H1 (cell line): Measurements from ENCODE around the gene YY1AP1. TPM values are rescaled to one million over a fixed set of nuclear protein-coding genes. Genes with fewer than 3 reads are reported as not detected.

ENCODE experiments used
- CTCF ChIA-PET: fragments of 300-600 bp; sonication (Branson Sonifier 250); formaldehyde crosslinking; loops from one replicate; lab custom pipeline; 2021; ENCODE audit not compliant: partially characterized antibody; lab: Charles Lee
- POLR2A ChIA-PET: fragments of 300-600 bp; sonication (Branson Sonifier 250); formaldehyde crosslinking; loops from one replicate; lab custom pipeline; 2021; ENCODE audit warnings: inconsistent platforms; ENCODE audit not compliant: partially characterized antibody; lab: Charles Lee
- DNase-seq, 2 experiments: peaks; one replicate each; pipeline versions ENCODE4 v3.0.0 to v3.0.0-alpha.2; 2010 to 2022; ENCODE audit warnings: low spot score in 2 of 2, low read depth in 1 of 2, mixed read lengths in 1 of 2
- FAIRE-seq: peaks from 2 replicates; lab custom pipeline; 2011; peaks lifted over from hg19 to GRCh38; lab: Jason Lieb, UNC
- H2AFZ ChIP-seq: 2 replicates; pipeline ENCODE4 v1.8.1; 2012; ENCODE audit warnings: low read length, inconsistent platforms
- H2AK5ac ChIP-seq: 2 replicates; pipeline ENCODE4 v1.6.1; 2013; ENCODE audit warnings: low read depth, low read length
- H2BK120ac ChIP-seq: replicated peaks from 2 replicates; pipeline ENCODE3; 2013; ENCODE audit warnings: low read depth, low read length, inconsistent platforms
- H2BK12ac ChIP-seq: 2 replicates; pipeline ENCODE4 v1.6.1; 2013; ENCODE audit warnings: low read depth, low read length
- H2BK15ac ChIP-seq: 2 replicates; pipeline ENCODE4 v1.6.1; 2013; ENCODE audit warnings: low read length
- H2BK20ac ChIP-seq: 2 replicates; pipeline ENCODE4 v1.6.1; 2013; ENCODE audit warnings: low read length
- H2BK5ac ChIP-seq: 2 replicates; pipeline ENCODE4 v1.6.1; 2013; ENCODE audit warnings: low read depth, low read length
- H3K14ac ChIP-seq: 2 replicates; pipeline ENCODE4 v1.6.1; 2013; ENCODE audit warnings: inconsistent platforms; ENCODE audit not compliant: insufficient read length
- H3K18ac ChIP-seq: 2 replicates; pipeline ENCODE4 v1.6.1; 2013; ENCODE audit warnings: low read length; ENCODE audit errors: extremely low read depth
- H3K23ac ChIP-seq: 2 replicates; pipeline ENCODE4 v1.6.1; 2013; ENCODE audit warnings: inconsistent platforms; ENCODE audit not compliant: insufficient read length
- H3K23me2 ChIP-seq: 2 replicates; pipeline ENCODE4 v1.6.1; 2013; ENCODE audit warnings: low read depth, low read length
- H3K27ac ChIP-seq: 2 replicates; pipeline ENCODE4 v1.6.1; 2011; ENCODE audit warnings: low read depth, low read length, inconsistent platforms
- H3K27me3 ChIP-seq, 4 experiments: replicated peaks in 1 of 4; 1 replicate in 1 of 4; 2 replicates in 3 of 4; pipeline versions ENCODE4 v1.6.1 to v1.8.1; 2011 to 2013; ENCODE audit warnings: low read length in 3 of 4, mild to moderate bottlenecking in 3 of 4, inconsistent platforms in 2 of 4, mixed read lengths in 2 of 4, moderate library complexity in 1 of 4; ENCODE audit not compliant: control insufficient read depth in 3 of 4, insufficient read depth in 3 of 4; ENCODE audit errors: extremely low read depth in 1 of 4
- H3K36me3 ChIP-seq, 4 experiments: 2 replicates each; pipeline versions ENCODE4 v1.6.1 to v1.8.1; 2011 to 2013; ENCODE audit warnings: mild to moderate bottlenecking in 4 of 4, low read length in 3 of 4, moderate library complexity in 2 of 4, control low read depth in 1 of 4, inconsistent platforms in 1 of 4; ENCODE audit not compliant: insufficient read depth in 4 of 4, control insufficient read depth in 2 of 4
- H3K4ac ChIP-seq: replicated peaks from 2 replicates; pipeline ENCODE3; 2013; ENCODE audit warnings: low read length, low read depth, mixed read lengths, inconsistent platforms; ENCODE audit not compliant: insufficient read length
- H3K4me1 ChIP-seq, 4 experiments: replicated peaks in 1 of 4; 1 replicate in 1 of 4; 2 replicates in 3 of 4; pipeline versions ENCODE4 v1.6.1 to v1.8.1; 2011 to 2013; ENCODE audit warnings: low read length in 3 of 4, inconsistent platforms in 2 of 4, mixed read lengths in 1 of 4; ENCODE audit not compliant: insufficient read depth in 4 of 4, control insufficient read depth in 3 of 4
- H3K4me2 ChIP-seq, 2 experiments: 2 replicates each; pipeline versions ENCODE4 v1.6.1 to v1.8.1; 2011 to 2013; ENCODE audit warnings: low read depth in 2 of 2, low read length in 2 of 2, control low read depth in 1 of 2, inconsistent platforms in 1 of 2, mild to moderate bottlenecking in 1 of 2; ENCODE audit not compliant: insufficient read depth in 1 of 2
- H3K4me3 ChIP-seq, 4 experiments: fragments of 200-600, 300-600 bp in 1 of 4; sonication (generic), shearing (Covaris generic), sonication (Bioruptor Twin) in 1 of 4; 2 replicates each; pipeline versions ENCODE4 v1.5.1 to v1.8.1; 2011 to 2016; ENCODE audit warnings: low read length in 4 of 4, low read depth in 3 of 4, control low read depth in 2 of 4, inconsistent platforms in 2 of 4, mild to moderate bottlenecking in 2 of 4, mixed read lengths in 1 of 4, moderate library complexity in 1 of 4; ENCODE audit not compliant: insufficient read depth in 2 of 4; ENCODE audit errors: extremely low read depth in 1 of 4
- H3K56ac ChIP-seq: replicated peaks from 2 replicates; pipeline ENCODE3; 2013; ENCODE audit warnings: low read depth, mild to moderate bottlenecking, mixed read lengths, low read length, inconsistent platforms; ENCODE audit not compliant: insufficient read length
- H3K79me1 ChIP-seq: 2 replicates; pipeline ENCODE4 v1.6.1; 2013; ENCODE audit warnings: low read depth, low read length, control low read depth
- H3K79me2 ChIP-seq, 2 experiments: 2 replicates each; pipeline versions ENCODE4 v1.6.1 to v1.8.1; 2012 to 2013; ENCODE audit warnings: low read length in 2 of 2, mild to moderate bottlenecking in 2 of 2, inconsistent platforms in 1 of 2; ENCODE audit not compliant: insufficient read depth in 2 of 2, control insufficient read depth in 1 of 2
- H3K9ac ChIP-seq, 4 experiments: replicated peaks in 1 of 4; 1 replicate in 1 of 4; 2 replicates in 3 of 4; pipeline versions ENCODE4 v1.6.1 to v1.8.1; 2011 to 2013; ENCODE audit warnings: low read depth in 3 of 4, low read length in 3 of 4, control low read depth in 2 of 4, mild to moderate bottlenecking in 2 of 4, moderate library complexity in 2 of 4, inconsistent platforms in 1 of 4; ENCODE audit errors: extremely low read depth in 1 of 4
- H3K9me3 ChIP-seq, 2 experiments: 2 replicates each; pipeline versions ENCODE4 v1.6.1 to v1.8.1; 2012 to 2013; ENCODE audit warnings: mild to moderate bottlenecking in 2 of 2, moderate library complexity in 2 of 2, control low read depth in 1 of 2, inconsistent platforms in 1 of 2, low read depth in 1 of 2, low read length in 1 of 2, mixed read lengths in 1 of 2; ENCODE audit not compliant: insufficient read depth in 2 of 2
- H4K20me1 ChIP-seq, 2 experiments: replicated peaks in 1 of 2; 2 replicates each; pipeline versions ENCODE3 to v1.8.1; 2011 to 2013; ENCODE audit warnings: inconsistent platforms in 2 of 2, low read length in 2 of 2, mild to moderate bottlenecking in 1 of 2; ENCODE audit not compliant: insufficient read depth in 2 of 2, control insufficient read depth in 1 of 2
- H4K5ac ChIP-seq: 2 replicates; pipeline ENCODE4 v1.6.1; 2013; ENCODE audit warnings: low read length, low read depth, mixed read lengths, inconsistent platforms; ENCODE audit not compliant: insufficient read length
- H4K8ac ChIP-seq: 2 replicates; pipeline ENCODE4 v1.8.0; 2013; ENCODE audit warnings: mild to moderate bottlenecking, moderate library complexity, low read length, inconsistent platforms; ENCODE audit not compliant: insufficient read depth; ENCODE audit errors: extremely low read depth
- H4K91ac ChIP-seq: replicated peaks from 2 replicates; pipeline ENCODE3; 2013; ENCODE audit warnings: low read length, mixed read lengths, inconsistent platforms; ENCODE audit not compliant: insufficient read length
- BCL11A ChIP-seq, 2 experiments: IDR thresholded peaks; one replicate each; pipeline ENCODE4 v1.6.1; 2011; ENCODE audit warnings: low read depth in 2 of 2, low read length in 2 of 2, mild to moderate bottlenecking in 2 of 2
- CREB1 ChIP-seq: IDR thresholded peaks from 2 replicates; pipeline ENCODE4 v1.6.1; 2012; ENCODE audit warnings: inconsistent platforms
- JUND ChIP-seq: IDR thresholded peaks from 2 replicates; pipeline ENCODE4 v1.6.1; 2011; ENCODE audit warnings: mild to moderate bottlenecking, improper control_type of control experiment, low read length
- PHF8 ChIP-seq: fragments of 200-600 bp; sonication (generic); conservative IDR thresholded peaks from 2 replicates; pipeline ENCODE4 v1.7.1; 2012; ENCODE audit warnings: low read depth, mild to moderate bottlenecking, inconsistent platforms, low read length, moderate library complexity
- SIN3A ChIP-seq, 2 experiments: IDR thresholded peaks in 1 of 2; conservative IDR thresholded peaks in 1 of 2; 2 replicates each; pipeline ENCODE4 v1.6.1; 2011 to 2012; ENCODE audit warnings: low read length in 2 of 2, improper control_type of control experiment in 1 of 2, low read depth in 1 of 2, mild to moderate bottlenecking in 1 of 2
- SIRT6 ChIP-seq: IDR thresholded peaks from one replicate; pipeline ENCODE4 v1.7.1; 2012; ENCODE audit warnings: low read length, inconsistent platforms
- SP4 ChIP-seq: IDR thresholded peaks from 2 replicates; pipeline ENCODE4 v1.6.1; 2012; ENCODE audit warnings: low read length, inconsistent platforms
- SUZ12 ChIP-seq: fragments of 200-600 bp; sonication (generic); IDR thresholded peaks from 2 replicates; pipeline ENCODE4 v1.6.1; 2012; ENCODE audit warnings: mild to moderate bottlenecking, inconsistent platforms, low read length, moderate library complexity, mixed read lengths
- TEAD4 ChIP-seq: IDR thresholded peaks from 2 replicates; pipeline ENCODE4 v1.6.1; 2012; ENCODE audit warnings: low read depth, low read length, inconsistent platforms, mixed read lengths
- polyA plus RNA-seq, 7 experiments: library from polyadenylated mRNA; depleted of rRNA in 3 of 7; stranded (reverse) in 5 of 7; unstranded in 2 of 7; fragments of >200 nt in 5 of 7; fragments of 200-250 nt in 2 of 7; gene quantifications; 1 replicate in 5 of 7; 2 replicates in 1 of 7; 4 replicates in 1 of 7; pipeline versions ENCODE4 v1.2.1 to v1.2.3, GENCODE V29; 2011 to 2013; ENCODE audit warnings: missing spikeins in 2 of 7, mixed read lengths in 2 of 7
- total RNA-seq: library from RNA; stranded (reverse); fragmentation: NEBNext Ultra II Directional; extraction: Animal tissue kit (Norgen Biotek cat#: 25700); gene quantifications from 2 replicates; pipeline ENCODE4 v1.2.1, GENCODE V29; 2021
- TF ChIP-seq, protein P1 (sequence below): IDR thresholded peaks from 2 replicates; pipeline ENCODE4 v1.6.1; 2012; ENCODE audit warnings: low read length, inconsistent platforms
- TF ChIP-seq, protein P2 (sequence below): IDR thresholded peaks from 2 replicates; pipeline ENCODE4 v1.6.1; 2012; ENCODE audit warnings: inconsistent platforms

YY1AP1 gene
- total and polyA plus RNA-seq, 2 of the 8 experiments (the other 6 are each of a cell fraction or from before 2014, with no cell fraction given) = 44.2 to 48.6 TPM

DNA sequence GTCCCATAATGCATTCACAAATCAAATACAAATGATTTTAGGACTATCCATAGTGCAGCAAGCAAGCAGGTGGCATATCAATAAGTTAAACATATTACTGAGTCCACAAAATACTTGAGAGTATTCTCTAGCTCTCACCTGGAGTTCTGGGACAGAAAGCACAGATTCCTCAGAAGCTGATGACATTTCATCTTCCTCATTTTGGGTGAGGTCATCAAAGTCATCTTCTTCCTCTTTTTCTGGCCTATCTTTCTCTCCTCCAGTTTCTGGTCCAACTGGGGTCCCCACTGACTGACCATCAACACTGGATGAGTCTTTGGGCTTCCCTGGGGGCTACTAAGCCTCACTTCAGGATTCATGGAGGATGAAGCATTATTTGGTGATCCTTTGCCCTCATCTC is 38.9 kb downstream of the YY1AP1 start:
- Histone ChIP-seq H4K8ac (no peak overlapping the region), H3K4me3 (no peak overlapping the region), H3K18ac (no peak overlapping the region), H3K27me3 (no peaks in the 10 kb centered on the region; a peak in 1 of 7 replicates), H3K23me2 (no peaks in the 10 kb centered on the region), H2BK20ac (no peak overlapping the region), H3K56ac (no peak overlapping the region), H3K27ac (no peak overlapping the region), H3K23ac (no peak overlapping the region), H2BK12ac (no peak overlapping the region), H3K4me1 (no peaks in the 10 kb centered on the region), H3K79me2 (no peaks in the 10 kb centered on the region), H3K14ac (no peak overlapping the region), H4K91ac (no peak overlapping the region), H2BK120ac (no peak overlapping the region), H4K5ac (no peak overlapping the region), H3K4me2 (no peak overlapping the region), H3K9ac (no peak overlapping the region), H3K4ac (no peak overlapping the region), H3K79me1 (no peaks in the 10 kb centered on the region), H2AK5ac (no peak overlapping the region), H3K36me3 (no peaks in the 10 kb centered on the region), H2BK5ac (no peak overlapping the region), H2BK15ac (no peak overlapping the region), H2AFZ (no peak overlapping the region), H3K9me3 (0 out of 4 replicates have a peak, but pooled peaks cover 0 to 5% of the 10 kb centered on the region in 2 experiments), H4K20me1 (no peaks in the 10 kb centered on the region)
- ChIA-PET POLR2A (no interaction called here), CTCF (no interaction called here)
- FAIRE-seq (no peak), DNase-seq (no peak)
- no peak for TF ChIP-seq SIRT6
- TF ChIP-seq PHF8 = no peak
- TF ChIP-seq CREB1 = no peak
- TF ChIP-seq, protein P1, sequence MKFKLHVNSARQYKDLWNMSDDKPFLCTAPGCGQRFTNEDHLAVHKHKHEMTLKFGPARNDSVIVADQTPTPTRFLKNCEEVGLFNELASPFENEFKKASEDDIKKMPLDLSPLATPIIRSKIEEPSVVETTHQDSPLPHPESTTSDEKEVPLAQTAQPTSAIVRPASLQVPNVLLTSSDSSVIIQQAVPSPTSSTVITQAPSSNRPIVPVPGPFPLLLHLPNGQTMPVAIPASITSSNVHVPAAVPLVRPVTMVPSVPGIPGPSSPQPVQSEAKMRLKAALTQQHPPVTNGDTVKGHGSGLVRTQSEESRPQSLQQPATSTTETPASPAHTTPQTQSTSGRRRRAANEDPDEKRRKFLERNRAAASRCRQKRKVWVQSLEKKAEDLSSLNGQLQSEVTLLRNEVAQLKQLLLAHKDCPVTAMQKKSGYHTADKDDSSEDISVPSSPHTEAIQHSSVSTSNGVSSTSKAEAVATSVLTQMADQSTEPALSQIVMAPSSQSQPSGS = no peak
- TF ChIP-seq SP4 = no peak
- TF ChIP-seq JUND = no peak
- TF ChIP-seq, protein P2, sequence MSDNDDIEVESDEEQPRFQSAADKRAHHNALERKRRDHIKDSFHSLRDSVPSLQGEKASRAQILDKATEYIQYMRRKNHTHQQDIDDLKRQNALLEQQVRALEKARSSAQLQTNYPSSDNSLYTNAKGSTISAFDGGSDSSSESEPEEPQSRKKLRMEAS = no peak
- no peak for TF ChIP-seq SIN3A (conservative IDR thresholded peaks at IDR 0.05 in 1 of 2, IDR thresholded peaks at IDR 0.05 in 1 of 2; ENCODE audit: low read depth in 1 of 2, low read length in 2 of 2)
- TF ChIP-seq SUZ12 = no peak
- no peak for TF ChIP-seq TEAD4
- TF ChIP-seq BCL11A (IDR thresholded peaks at IDR 0.05; ENCODE audit: low read depth in 2 of 2, low read length in 2 of 2) = no peak
